ENCODE measurements around the gene ATRAID. TPM values are rescaled to one million over a fixed set of nuclear protein-coding genes. Genes with fewer than 3 reads are reported as not detected.

Gene ATRAID
- total RNA-seq, 1 experiment from 2014 or later: 182 TPM

GRCh38 chr2:27263287-27264252, 51.7 kb downstream of the ATRAID start:
- H3K36me3 ChIP-seq (replicated peaks; ENCODE audit: control insufficient read depth, insufficient read depth, low read length): no peaks in the 10 kb centered on the region
- peak overlapping the region; percentile 63 for H3K4me3 ChIP-seq (ENCODE audit: insufficient read depth, low read depth, low read length)
- DNase-seq: peak; percentile 84
- peaks cover 71% of the 10 kb centered on the region for H3K27me3 ChIP-seq (ENCODE audit: control insufficient read depth, insufficient read depth, low read length)

GRCh38 chr2:27264253-27264752, 52.5 kb downstream of the ATRAID start:
- H3K27me3 ChIP-seq (ENCODE audit: control insufficient read depth, insufficient read depth, low read length): peaks cover 71% of the 10 kb centered on the region
- peak; percentile 87 for DNase-seq
- H3K4me3 ChIP-seq (ENCODE audit: insufficient read depth, low read depth, low read length): peak overlapping the region; percentile 53
- H3K36me3 ChIP-seq (replicated peaks; ENCODE audit: control insufficient read depth, insufficient read depth, low read length): no peaks in the 10 kb centered on the region

GRCh38 chr2:27264753-27265535, 53.1 kb downstream of the ATRAID start:
- Histone ChIP-seq H3K4me3 (ENCODE audit: insufficient read depth, low read depth, low read length) (peak overlapping the region; percentile 53), H3K36me3 (replicated peaks; ENCODE audit: control insufficient read depth, insufficient read depth, low read length) (no peaks in the 10 kb centered on the region), H3K27me3 (ENCODE audit: control insufficient read depth, insufficient read depth, low read length) (peaks cover 67% of the 10 kb centered on the region)
- peak; percentile 98 for DNase-seq

GRCh38 chr2:27265536-27265870, 53.7 kb downstream of the ATRAID start:
- no peak for DNase-seq
- H3K36me3 ChIP-seq (replicated peaks; ENCODE audit: control insufficient read depth, insufficient read depth, low read length): no peaks in the 10 kb centered on the region
- H3K27me3 ChIP-seq (ENCODE audit: control insufficient read depth, insufficient read depth, low read length): peaks cover 62% of the 10 kb centered on the region
- no peak overlapping the region for H3K4me3 ChIP-seq (ENCODE audit: insufficient read depth, low read depth, low read length)

Other genes with a start within 250 kb of the ATRAID start
- gene MAPRE3, start 241.4 kb upstream of the ATRAID start, total RNA-seq (2014; rRNA removed; shearing (Covaris generic)): 0.42 and 1.6 TPM in 2 replicates
- 46.5 and 46.6 TPM in 2 replicates for gene TMEM214, start 179.1 kb upstream of the ATRAID start, total RNA-seq (2014; rRNA removed; shearing (Covaris generic))
- gene AGBL5, start 160.4 kb upstream of the ATRAID start, total RNA-seq (2014; rRNA removed; shearing (Covaris generic)): 45.4 and 46.7 TPM in 2 replicates
- 197 and 228 TPM in 2 replicates for gene OST4, start 140.4 kb upstream of the ATRAID start, total RNA-seq (2014; rRNA removed; shearing (Covaris generic))
- 5.1 and 5.8 TPM in 2 replicates for gene EMILIN1, start 133.4 kb upstream of the ATRAID start, total RNA-seq (2014; rRNA removed; shearing (Covaris generic))
- gene KHK, start 125.3 kb upstream of the ATRAID start, total RNA-seq (2014; rRNA removed; shearing (Covaris generic)): 3.3 and 5.3 TPM in 2 replicates
- gene CGREF1, start 92.9 kb upstream of the ATRAID start, total RNA-seq (2014; rRNA removed; shearing (Covaris generic)): 1.0 and 1.6 TPM in 2 replicates
- gene ABHD1, start 88.2 kb upstream of the ATRAID start, total RNA-seq (2014; rRNA removed; shearing (Covaris generic)): 0.55 TPM in 1 of 2 replicates, not detected in the other
- gene PREB, start 77.4 kb upstream of the ATRAID start, total RNA-seq (2014; rRNA removed; shearing (Covaris generic)): 84.5 and 87.3 TPM in 2 replicates
- gene PRR30, start 72.6 kb upstream of the ATRAID start, total RNA-seq (2014; rRNA removed; shearing (Covaris generic)): not detected in 2 replicates
- gene TCF23, start 63.0 kb upstream of the ATRAID start, total RNA-seq (2014; rRNA removed; shearing (Covaris generic)): not detected in 2 replicates
- 76.2 and 120 TPM in 2 replicates for gene SLC5A6, start 227 bp downstream of the ATRAID start, total RNA-seq (2014; rRNA removed; shearing (Covaris generic))
- gene CAD, start 5.3 kb downstream of the ATRAID start, total RNA-seq (2014; rRNA removed; shearing (Covaris generic)): 73.7 and 84.2 TPM in 2 replicates
- gene SLC30A3, start 51.0 kb downstream of the ATRAID start, total RNA-seq (2014; rRNA removed; shearing (Covaris generic)): 0.89 and 1.4 TPM in 2 replicates
- not detected in 2 replicates for gene DNAJC5G, start 63.4 kb downstream of the ATRAID start, total RNA-seq (2014; rRNA removed; shearing (Covaris generic))
- gene TRIM54, start 70.4 kb downstream of the ATRAID start, total RNA-seq (2014; rRNA removed; shearing (Covaris generic)): 3.4 and 5.5 TPM in 2 replicates
- 0.66 TPM in 1 of 2 replicates, not detected in the other for gene UCN, start 96.4 kb downstream of the ATRAID start, total RNA-seq (2014; rRNA removed; shearing (Covaris generic))
- gene MPV17, start 111.1 kb downstream of the ATRAID start, total RNA-seq (2014; rRNA removed; shearing (Covaris generic)): 53.8 and 60.8 TPM in 2 replicates
- 147 and 152 TPM in 2 replicates for gene GTF3C2, start 144.7 kb downstream of the ATRAID start, total RNA-seq (2014; rRNA removed; shearing (Covaris generic))
- 31.6 and 33.1 TPM in 2 replicates for gene EIF2B4, start 158.3 kb downstream of the ATRAID start, total RNA-seq (2014; rRNA removed; shearing (Covaris generic))
- 110 and 129 TPM in 2 replicates for gene SNX17, start 158.6 kb downstream of the ATRAID start, total RNA-seq (2014; rRNA removed; shearing (Covaris generic))
- gene ZNF513, start 168.7 kb downstream of the ATRAID start, total RNA-seq (2014; rRNA removed; shearing (Covaris generic)): 11.8 and 19.2 TPM in 2 replicates
- gene PPM1G, start 197.6 kb downstream of the ATRAID start, total RNA-seq (2014; rRNA removed; shearing (Covaris generic)): 151 and 164 TPM in 2 replicates
- 150 and 162 TPM in 2 replicates for gene NRBP1, start 216.6 kb downstream of the ATRAID start, total RNA-seq (2014; rRNA removed; shearing (Covaris generic))
- gene KRTCAP3, start 230.3 kb downstream of the ATRAID start, total RNA-seq (2014; rRNA removed; shearing (Covaris generic)): 9.0 and 13.4 TPM in 2 replicates